SK-N-SH (cell line): ENCODE results near the gene SPACA9.

Experiments
- CTCF ChIP-seq: fragments of 200-600 bp; sonication (generic); IDR thresholded peaks from 2 replicates; pipeline ENCODE4 v1.6.1; 2017; ENCODE audit warnings: antibody characterized with exemption, mild to moderate bottlenecking, moderate library complexity
- EP300 ChIP-seq, 2 experiments: IDR thresholded peaks; 2 replicates each; pipeline versions ENCODE4 v1.4.0 to v1.6.1; 2012; ENCODE audit warnings: borderline replicate concordance in 1 of 2, low read depth in 1 of 2, low read length in 1 of 2
- EZH2phosphoT487 ChIP-seq: fragments of 200-600 bp; sonication (generic); IDR thresholded peaks from 2 replicates; pipeline ENCODE4 v1.6.1; 2017; ENCODE audit warnings: low read depth, mixed run types, mild to moderate bottlenecking, antibody characterized with exemption, moderate library complexity, borderline replicate concordance
- GABPA ChIP-seq: IDR thresholded peaks from 2 replicates; pipeline ENCODE4 v1.4.0; 2012; ENCODE audit warnings: low read depth, mild to moderate bottlenecking
- JUND ChIP-seq: IDR thresholded peaks from 2 replicates; pipeline ENCODE4 v1.4.0; 2012
- MAX ChIP-seq: IDR thresholded peaks from 2 replicates; pipeline ENCODE4 v1.4.0; 2012; ENCODE audit warnings: low read depth
- MEF2A ChIP-seq: IDR thresholded peaks from 2 replicates; pipeline ENCODE4 v1.4.0; 2012; ENCODE audit warnings: low read depth, borderline replicate concordance
- NFIC ChIP-seq: IDR thresholded peaks from 2 replicates; pipeline ENCODE4 v1.4.0; 2012; ENCODE audit warnings: borderline replicate concordance
- POLR2AphosphoS5 ChIP-seq: IDR thresholded peaks from 2 replicates; pipeline ENCODE4 v1.6.1; 2012; ENCODE audit warnings: low read depth, low read length
- SIN3A ChIP-seq: IDR thresholded peaks from 2 replicates; pipeline ENCODE4 v1.6.1; 2012; ENCODE audit warnings: low read depth, mild to moderate bottlenecking, low read length, moderate library complexity, borderline replicate concordance
- TAF1 ChIP-seq: IDR thresholded peaks from 2 replicates; pipeline ENCODE4 v1.6.1; 2012; ENCODE audit warnings: low read depth, mild to moderate bottlenecking, low read length, moderate library complexity, borderline replicate concordance
- ZBTB33 ChIP-seq: IDR thresholded peaks from 2 replicates; pipeline ENCODE4 v1.4.0; 2012; ENCODE audit warnings: low read depth, borderline replicate concordance

GRCh38 chr9:132894862-132895835 lies 16.5 kb downstream of the SPACA9 start:
- TF ChIP-seq CTCF (no peak), GABPA (no peak), JUND (no peak), TAF1 (no peak), ZBTB33 (no peak), EP300 (IDR thresholded peaks at IDR 0.05; ENCODE audit: borderline replicate concordance in 1 of 2, low read depth in 1 of 2, low read length in 1 of 2) (no peak), POLR2AphosphoS5 (no peak), MEF2A (no peak), EZH2phosphoT487 (no peak), MAX (no peak), SIN3A (no peak), NFIC (no peak)
